Right ventricle myocardium inferior (tissue), 1 donor: Measurements from ENCODE around the gene GPC6. TPM values are rescaled to one million over a fixed set of nuclear protein-coding genes. Genes with fewer than 3 reads are reported as not detected.

Experiments
- ATAC-seq: fragments of 200-7000 bp; cut with Tn5 transposase; one replicate; pipeline ENCODE4 v1.9.1; 2020; ENCODE audit warnings: mild to moderate bottlenecking, moderate library complexity
- DNase-seq: peaks from one replicate; pipeline ENCODE4 v3.0.0; 2021; ENCODE audit errors: missing footprints
- intact Hi-C: fragments of 100-400 bp; cut with DNase I; formaldehyde crosslinking; loops from one replicate; pipeline ENCODE4 v1.11.0; 2022
- total RNA-seq: library from RNA; stranded (reverse); fragmentation: NEBNext Ultra II Directional; extraction: Animal tissue kit (Norgen Biotek cat#: 25700); gene quantifications from one replicate; pipeline ENCODE4 v1.2.1, GENCODE V29; 2021
- donor health status: DM: no; HTN: yes; CAD: no; lungs with severe emphysema.

Gene GPC6
- total RNA-seq, 1 donor from 2014 or later: 2.6 TPM

DNA sequence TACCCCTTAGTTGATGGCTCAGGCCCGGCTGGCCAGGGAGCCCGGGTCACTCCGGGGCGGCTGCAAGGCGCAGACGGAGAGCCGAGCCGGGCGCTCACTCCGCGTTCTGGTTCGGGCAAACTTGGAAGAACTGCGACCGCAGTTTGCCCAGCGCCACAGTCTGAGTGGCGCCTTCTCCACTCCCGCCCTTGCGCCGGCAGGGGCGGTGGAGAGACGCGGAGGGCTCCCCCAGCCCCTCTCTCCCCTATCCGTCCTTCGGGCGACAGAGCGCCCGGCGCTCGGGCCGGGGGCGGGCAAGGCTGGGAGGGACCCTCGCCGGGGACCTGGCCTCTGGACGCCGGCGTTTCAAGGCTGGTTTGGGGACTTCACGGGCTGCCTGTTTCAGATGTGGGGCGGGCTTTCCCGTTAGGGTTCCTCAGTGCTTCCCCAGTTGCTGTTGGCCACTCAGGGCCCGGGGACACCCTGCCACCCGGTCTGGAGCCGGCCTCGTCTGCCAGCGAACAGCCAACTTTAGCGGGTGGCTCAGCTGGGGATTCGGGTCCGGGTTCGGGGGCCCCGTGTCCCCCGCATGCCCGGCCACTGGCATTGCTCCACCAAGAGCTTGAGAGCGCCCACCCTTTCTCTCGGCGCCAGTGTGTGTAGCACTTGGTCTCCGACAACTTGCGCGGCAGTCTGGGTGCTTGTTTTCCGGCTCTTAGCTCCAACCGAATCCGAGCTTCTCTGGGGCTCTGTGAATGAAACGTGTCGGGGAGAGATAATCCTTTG is 1.5 kb downstream of the GPC6 start:
- intact Hi-C loops: no loop called here
- ATAC-seq (peak; percentile 85), DNase-seq (peak; percentile 70)

GRCh38 chr13:93228643-93228937 is 2.0 kb downstream of the GPC6 start:
- intact Hi-C loops: no loop called here
- DNase-seq: no peak
- ATAC-seq: no peak

DNA sequence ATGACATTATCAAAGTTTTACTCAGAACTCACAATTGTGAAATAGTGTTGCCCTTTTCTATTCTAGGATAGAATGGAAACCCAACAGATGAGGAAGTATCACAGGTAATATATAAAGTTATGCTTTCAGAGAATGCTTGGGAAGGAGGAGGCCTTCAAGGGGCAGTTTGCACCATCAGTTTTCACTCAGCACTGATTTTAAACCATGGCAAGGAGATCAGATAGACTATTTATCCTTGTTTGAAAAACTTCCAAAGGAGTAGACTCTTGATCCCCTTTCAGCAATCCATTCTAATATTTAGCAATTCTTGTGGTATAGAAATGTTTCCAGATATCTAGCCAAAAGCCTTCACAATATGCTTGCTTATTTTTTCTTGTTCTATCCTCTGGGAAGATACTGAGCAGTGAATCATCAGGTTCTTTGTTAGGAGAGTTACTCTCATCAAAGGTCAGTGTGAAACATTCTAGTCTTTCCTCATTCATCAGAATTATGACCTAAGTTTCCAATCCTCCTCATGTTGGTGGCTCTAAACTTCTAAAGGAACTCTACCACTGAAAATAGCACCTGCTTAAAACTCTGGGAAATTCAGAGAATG is 3.8 kb downstream of the GPC6 start:
- intact Hi-C loops: no loop called here
- ATAC-seq: no peak

DNA sequence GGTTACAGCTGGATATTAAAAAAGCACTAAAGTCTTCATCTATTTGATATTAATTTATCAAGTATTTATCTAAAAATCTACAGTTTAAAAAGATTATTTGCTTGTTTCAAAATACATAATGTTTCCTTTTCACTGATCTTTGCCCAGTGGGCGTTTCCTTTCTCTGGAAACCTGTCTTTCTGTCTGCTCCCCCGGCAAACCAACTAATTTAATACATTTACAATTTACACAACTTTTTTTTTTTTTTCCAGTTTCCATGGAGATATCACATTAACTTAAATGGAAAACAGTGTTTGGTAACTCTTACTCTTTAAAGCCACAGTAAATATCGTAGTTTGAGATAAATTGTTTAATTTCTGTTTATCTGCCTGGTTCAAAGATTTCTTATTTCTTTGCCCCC is 5.3 kb downstream of the GPC6 start:
- ATAC-seq (no peak), DNase-seq (no peak)
- intact Hi-C loops: no loop called here

More for the DNA sequence above, 3.8 kb downstream of the GPC6 start:
- no peak for DNase-seq

- DNase-seq (no peak), ATAC-seq (no peak)
- intact Hi-C loops: no loop called here
These were observed 7.4 kb downstream of the GPC6 start for GRCh38 chr13:93233997-93234416.

GRCh38 chr13:93234459-93234858 is 7.9 kb downstream of the GPC6 start:
- ATAC-seq: no peak
- intact Hi-C loops: no loop called here
- no peak for DNase-seq

DNA sequence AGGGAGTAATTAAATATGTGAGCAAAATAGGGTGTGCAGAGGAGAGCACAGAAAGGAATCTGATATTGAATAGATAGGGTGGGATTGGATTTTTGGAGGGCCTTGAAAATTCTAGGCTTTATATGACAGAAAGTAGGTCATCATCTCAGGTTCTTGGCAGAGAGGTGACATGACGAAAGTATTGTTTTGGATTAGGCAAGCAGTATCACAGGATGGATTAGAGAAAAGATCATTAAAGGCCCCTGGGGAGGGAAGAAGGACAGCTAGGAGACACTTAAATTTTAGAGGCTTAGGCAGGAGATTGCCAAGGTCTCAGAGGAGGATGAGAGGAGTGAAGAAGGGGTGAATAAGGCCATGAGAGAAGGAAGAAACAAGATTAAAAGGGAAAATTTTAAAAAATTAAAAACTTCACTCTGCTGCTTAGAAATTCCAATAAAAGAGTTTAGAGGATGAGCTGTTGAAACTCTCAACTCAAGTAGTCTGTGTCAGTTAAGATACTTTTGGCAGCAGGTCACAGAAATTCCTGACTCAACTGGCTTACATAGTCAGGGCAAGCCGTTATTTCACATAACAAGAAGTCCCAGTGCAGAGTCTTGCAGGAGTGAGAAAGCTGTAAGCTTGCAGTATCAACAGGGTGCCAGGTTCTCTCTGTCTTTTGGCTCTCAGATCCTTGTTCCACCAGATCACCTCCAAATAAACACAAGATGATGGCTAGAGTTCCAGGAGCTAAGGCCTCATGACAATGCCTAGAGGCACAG is 8.8 kb downstream of the GPC6 start:
- DNase-seq: no peak
- no peak for ATAC-seq
- intact Hi-C loops: no loop called here

DNA sequence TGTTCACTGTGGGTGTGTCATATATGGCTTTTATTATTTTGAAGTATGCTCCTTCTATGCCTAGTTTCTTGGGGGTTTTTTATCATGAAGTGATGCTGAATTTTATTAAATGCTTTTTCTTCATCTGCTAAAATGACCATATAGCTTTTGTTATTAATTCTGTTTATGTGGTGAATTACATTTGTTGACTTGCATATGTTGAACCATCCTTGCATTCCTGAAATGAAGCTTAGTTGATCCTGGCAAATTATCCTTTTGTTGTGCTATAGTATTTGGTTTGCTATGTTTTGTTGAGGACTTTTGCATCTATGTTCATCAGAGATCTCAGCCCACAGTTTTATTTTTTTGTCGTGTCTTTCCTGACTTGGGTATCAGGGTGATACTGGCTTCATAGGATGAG is 12.1 kb downstream of the GPC6 start:
- DNase-seq (no peak), ATAC-seq (no peak)
- intact Hi-C loops: no loop called here

DNA sequence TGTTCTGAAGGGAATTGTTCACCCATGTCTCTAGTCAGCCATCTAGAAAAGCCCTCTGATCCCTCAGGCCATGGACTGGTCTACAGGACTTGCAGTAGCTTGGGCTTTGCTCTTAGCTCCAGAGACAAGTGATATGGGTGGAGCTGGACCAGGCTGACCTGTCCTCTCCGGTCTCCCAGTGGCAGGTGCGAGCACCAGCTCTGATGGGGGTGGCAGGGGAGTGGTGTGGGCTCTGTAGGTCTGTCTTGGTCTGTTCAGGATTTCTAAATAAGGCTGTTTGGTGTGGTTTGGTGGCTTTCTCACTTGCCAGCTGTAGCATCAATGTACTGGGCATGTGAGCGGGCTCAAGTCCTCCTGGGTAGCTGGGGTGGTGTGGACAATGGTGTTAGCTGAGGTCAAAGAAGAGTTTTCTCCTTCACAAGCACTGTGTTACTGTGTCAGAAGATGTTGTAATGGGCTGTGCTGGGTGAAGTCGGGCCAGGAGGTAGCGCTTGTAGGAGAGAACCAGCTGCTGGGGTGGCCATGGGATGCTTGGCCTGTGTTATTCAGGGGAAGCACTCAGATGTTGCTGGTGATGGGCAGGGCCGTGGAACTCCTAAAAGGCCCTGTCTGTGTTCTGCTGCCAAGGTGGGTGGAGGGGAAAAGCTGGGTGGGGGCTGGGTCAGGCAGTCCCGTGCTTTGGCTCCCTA is 16.9 kb downstream of the GPC6 start:
- DNase-seq (no peak), ATAC-seq (peak; percentile 48)

GRCh38 chr13:93244141-93244917 is 17.7 kb downstream of the GPC6 start:
- ATAC-seq (peak; percentile 54), DNase-seq (no peak)
- intact Hi-C loops: no loop called here

More for the DNA sequence above, 16.9 kb downstream of the GPC6 start:
- intact Hi-C loops: no loop called here

GRCh38 chr13:93244918-93245280 is 18.3 kb downstream of the GPC6 start:
- ATAC-seq (no peak), DNase-seq (no peak)
- intact Hi-C loops: no loop called here

GRCh38 chr13:93246069-93246468 is 19.5 kb downstream of the GPC6 start:
- ATAC-seq (no peak), DNase-seq (no peak)
- intact Hi-C loops: no loop called here

- intact Hi-C loops: no loop called here
- ATAC-seq: no peak
- DNase-seq: no peak
These were observed 22.0 kb downstream of the GPC6 start for GRCh38 chr13:93248627-93249047.

DNA sequence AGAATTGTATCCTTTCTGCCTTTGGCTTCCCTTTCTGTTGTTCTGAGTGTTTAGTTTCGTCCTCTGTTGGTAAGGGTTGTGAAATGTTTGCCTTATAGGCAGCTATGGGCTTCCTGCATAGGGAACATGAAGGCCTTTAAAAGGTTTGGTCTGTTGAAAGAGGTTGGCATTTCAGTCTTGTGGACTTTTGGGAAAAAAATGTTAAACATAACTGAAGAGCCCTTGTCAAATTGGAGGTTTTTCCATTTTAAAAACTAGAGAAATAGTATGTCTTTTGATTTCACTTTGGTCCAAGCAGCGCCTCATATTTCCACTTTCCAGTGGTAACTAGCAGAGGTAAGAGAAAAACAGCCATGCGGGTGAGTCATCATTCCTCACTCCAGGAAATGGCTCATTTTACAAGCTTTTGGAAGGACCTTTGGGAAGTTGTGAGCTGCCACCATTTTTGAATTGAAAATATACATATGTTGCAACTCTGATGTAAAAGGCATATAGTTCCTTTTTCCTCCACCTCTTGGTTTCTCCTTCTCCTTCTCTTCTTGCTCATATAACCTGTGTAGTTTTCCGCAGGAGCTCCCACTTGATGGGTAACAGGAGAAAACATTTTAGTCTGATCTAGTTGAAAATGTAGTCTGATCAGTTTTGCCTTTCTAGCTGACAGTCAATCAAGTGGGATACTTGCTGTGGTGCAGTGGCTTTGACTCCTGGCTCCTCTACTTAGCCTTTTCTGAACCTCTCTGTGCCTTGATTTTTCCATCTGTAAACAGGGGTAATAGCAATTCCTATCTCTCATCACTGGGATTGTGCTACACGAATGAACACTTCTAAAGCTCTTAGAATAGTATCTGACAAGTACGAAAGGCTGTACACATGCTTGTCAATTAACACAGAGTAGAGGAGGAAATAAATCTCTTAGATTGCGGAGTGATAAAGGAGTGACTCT is 23.0 kb downstream of the GPC6 start:
- intact Hi-C loops: no loop called here
- DNase-seq (no peak), ATAC-seq (no peak)

- intact Hi-C loops: no loop called here
- DNase-seq (no peak), ATAC-seq (no peak)
These were observed 28.2 kb downstream of the GPC6 start for GRCh38 chr13:93254775-93255174.

DNA sequence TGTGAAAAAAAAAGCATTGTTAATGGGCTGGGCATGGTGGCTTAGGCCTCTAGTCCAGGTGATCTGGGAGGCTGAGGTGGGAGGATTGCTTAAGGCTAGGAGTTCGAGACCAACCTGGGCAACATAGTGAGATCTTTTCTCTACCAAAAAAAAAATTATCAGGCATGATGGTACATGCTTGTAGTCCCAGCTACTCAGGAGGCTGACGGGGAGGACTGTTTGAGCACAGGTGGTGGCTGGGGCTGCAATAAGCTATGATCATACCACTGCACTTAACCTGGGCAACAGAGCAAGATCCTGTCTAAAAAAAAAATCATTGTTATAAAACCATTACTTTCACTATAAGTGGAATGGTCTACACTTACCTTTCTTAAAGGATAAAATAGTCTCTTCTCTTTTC is 30.4 kb downstream of the GPC6 start:
- no peak for DNase-seq
- intact Hi-C loops: no loop called here
- no peak for ATAC-seq

DNA sequence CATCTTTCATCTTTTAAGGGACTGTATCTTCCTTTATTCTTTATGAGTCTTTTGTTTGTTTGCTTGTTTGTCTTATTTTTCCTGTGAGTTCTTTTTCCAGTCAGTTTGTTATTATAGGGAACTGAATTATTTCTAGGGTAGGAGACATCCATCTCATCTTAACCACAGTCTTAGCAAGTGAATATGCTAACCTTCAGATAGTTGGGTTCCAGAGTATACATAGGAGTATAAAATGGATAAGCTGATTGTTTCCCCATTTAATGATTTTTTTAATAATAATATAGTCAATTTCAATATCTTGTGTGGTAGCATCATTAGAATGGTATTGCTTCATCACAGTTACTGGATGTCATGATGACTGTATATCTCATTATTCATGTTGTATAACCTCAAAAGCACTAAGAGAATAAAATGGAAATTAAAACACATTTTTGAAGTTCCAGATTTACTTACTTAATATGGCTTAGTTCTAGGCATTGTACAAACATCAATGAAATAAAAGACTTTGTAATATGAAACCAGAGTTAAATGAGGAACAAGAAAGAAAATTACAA is 33.0 kb downstream of the GPC6 start:
- intact Hi-C loops: no loop called here
- no peak for DNase-seq
- ATAC-seq: no peak

GRCh38 chr13:93260591-93260990 is 34.0 kb downstream of the GPC6 start:
- ATAC-seq (no peak), DNase-seq (no peak)
- intact Hi-C loops: no loop called here
